ENCODE data around the gene IGBP1.
"Not testable (repeated sequence)": the region's sequence is repeated elsewhere in the genome, so short reads cannot be mapped to it uniquely, and the experiment has no call there.

The IGBP1 gene

GRCh38 chrX:70168238-70169188 lies 35.3 kb downstream of the IGBP1 start:
- DNase-seq = no peak

DNA sequence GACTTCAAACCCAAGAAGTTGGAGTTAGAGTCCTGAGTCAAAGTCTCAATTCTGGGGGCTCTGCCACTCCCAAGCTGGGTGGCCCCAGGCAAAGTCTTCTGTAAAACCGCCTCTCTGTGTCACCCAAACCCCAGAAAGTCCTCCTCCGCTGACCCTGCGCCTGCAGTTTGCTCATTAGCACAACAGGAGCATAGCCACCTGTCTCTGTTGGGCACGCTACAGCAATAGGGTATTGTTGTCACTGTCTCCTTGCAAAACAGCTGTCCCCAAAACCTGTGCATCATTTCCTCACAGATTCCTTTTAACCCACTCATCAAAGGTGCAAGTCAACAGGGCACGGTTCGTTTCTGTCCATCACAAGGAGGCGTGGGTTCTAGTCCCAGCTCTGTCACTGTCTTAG lies 36.0 kb downstream of the IGBP1 start:
- no peak for DNase-seq

DNA sequence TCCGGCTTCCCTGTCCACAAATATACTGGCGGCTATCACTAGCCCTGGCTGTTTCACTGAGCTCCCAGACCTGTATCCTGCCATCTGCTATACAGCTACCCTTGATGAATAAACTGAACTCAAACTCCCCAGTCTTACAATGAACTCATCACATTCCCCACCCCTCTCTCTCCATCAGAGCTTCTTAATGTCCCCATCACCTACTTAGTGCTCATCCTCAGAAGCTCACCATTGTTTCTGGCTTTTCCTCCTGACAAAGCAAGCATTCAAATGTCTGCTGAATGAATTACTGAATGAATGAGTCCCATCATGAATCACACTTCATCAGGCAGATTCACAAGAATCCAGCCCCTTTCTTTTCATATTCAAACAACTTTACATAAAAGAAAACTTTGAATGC lies 38.4 kb downstream of the IGBP1 start:
- no peak for DNase-seq

GRCh38 chrX:70172221-70172620 lies 39.0 kb downstream of the IGBP1 start:
- no peak for DNase-seq

DNA sequence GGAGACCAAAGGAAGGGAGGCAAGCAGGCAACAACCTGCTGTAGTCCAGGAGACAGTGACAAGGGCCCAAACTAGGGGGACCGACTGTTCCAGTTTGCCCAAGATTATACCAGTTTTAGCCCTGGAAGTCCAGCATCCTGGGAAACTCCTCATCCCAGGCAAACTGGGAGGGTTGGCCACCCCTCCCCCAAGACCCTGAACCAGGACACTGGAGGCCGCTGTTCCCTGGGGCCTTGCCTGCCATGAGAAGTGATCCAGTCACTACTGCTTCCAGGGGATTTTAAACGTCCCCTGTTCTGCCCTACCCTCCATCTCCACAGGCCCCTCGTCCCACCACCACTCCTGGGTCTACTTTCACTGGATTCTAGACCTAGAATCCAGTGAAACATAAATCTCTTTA lies 39.7 kb downstream of the IGBP1 start:
- no peak for DNase-seq

GRCh38 chrX:70174754-70175153 lies 41.5 kb downstream of the IGBP1 start:
- no peak for DNase-seq

DNA sequence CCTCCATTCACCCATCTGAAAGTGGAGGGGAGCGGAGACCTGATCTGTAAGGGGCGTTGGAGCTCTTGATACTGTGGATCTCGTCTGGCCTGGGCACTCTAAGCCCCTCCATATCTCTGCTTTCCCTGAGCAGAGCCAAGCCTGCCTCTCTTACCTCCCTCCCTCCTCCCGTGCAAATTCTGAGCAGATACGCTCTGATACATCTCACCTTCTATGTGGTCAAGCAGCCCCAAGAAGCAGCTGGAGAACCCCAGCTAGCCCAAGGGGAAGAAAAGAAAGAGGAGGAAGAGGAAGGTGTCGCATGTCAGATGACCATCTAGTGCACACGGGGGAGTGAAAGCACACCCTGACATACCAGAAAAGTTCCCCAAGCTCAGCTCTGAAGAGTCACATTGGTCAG lies 42.1 kb downstream of the IGBP1 start:
- no peak for DNase-seq

DNA sequence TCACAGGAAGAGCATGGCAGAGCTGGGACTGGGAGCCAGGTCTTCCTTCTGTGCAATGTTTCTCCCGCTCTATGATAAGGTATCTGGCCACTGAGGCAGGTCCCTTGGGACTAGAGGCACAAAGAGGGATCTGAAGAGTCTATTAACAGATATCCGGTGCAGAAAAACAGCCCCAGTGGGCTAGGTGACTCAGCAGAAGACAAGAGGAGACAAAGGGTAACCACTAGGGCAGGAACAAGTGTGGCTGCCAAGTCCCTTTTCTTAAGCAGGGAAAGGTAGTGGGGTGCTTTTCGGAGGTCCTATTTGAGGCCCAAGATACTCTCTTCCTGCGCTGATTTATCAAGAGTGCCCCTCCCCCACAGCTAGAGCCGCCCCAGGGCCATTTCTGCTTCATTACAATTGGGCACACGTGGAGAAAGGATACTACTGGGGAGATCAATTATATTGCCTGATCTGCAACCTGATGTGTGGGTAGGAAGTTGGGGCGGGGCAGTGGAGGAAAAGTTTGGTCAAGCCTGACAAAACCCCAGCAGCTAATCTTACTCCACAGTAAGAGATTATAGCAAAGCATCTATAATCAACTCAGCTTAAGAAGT lies 43.8 kb downstream of the IGBP1 start, which contains the start of gene DGAT2L6:
TSS of gene DGAT2L6 (plus strand) at position 546 of the 596 bp plus-strand sequence. CDS start 100 bp downstream, outside the sequence.
- DNase-seq = no peak

- no peak for DNase-seq
Observed at GRCh38 chrX:70183091-70183490, 49.8 kb downstream of the IGBP1 start.

GRCh38 chrX:70190225-70190624 lies 57.0 kb downstream of the IGBP1 start:
- DNase-seq = no peak

GRCh38 chrX:70196961-70197720 lies 63.9 kb downstream of the IGBP1 start:
- DNase-seq = peak; percentile 36

GRCh38 chrX:70201732-70202131 lies 68.5 kb downstream of the IGBP1 start:
- DNase-seq = no peak

- DNase-seq = no peak
Observed at GRCh38 chrX:70208479-70208878, 75.2 kb downstream of the IGBP1 start.

GRCh38 chrX:70209570-70209969 lies 76.3 kb downstream of the IGBP1 start:
- not testable (repeated sequence) for DNase-seq
